GM12891 (cell line): ENCODE measurements around the gene SLC8B1.

Source experiments
- DNase-seq: peaks from one replicate; pipeline ENCODE4 v3.0.0; 2011; ENCODE audit warnings: low spot score; ENCODE audit not compliant: insufficient read length
- FAIRE-seq: peaks from 2 replicates; lab custom pipeline; 2011; peaks lifted over from hg19 to GRCh38; lab: Jason Lieb, UNC
- PAX5 ChIP-seq: IDR thresholded peaks from 2 replicates; pipeline ENCODE4 v1.6.1; 2011; ENCODE audit warnings: low read length, moderate library complexity, mild to moderate bottlenecking; ENCODE audit not compliant: insufficient read depth, severe bottlenecking
- POLR2A ChIP-seq: IDR thresholded peaks from 2 replicates; pipeline ENCODE4 v1.6.1; 2011; ENCODE audit warnings: low read depth, low read length, control low read depth
- POLR2AphosphoS5 ChIP-seq: IDR thresholded peaks from 2 replicates; pipeline ENCODE4 v1.6.1; 2011; ENCODE audit warnings: low read depth, low read length, control low read depth
- POU2F2 ChIP-seq: IDR thresholded peaks from 2 replicates; pipeline ENCODE4 v1.6.1; 2011; ENCODE audit warnings: low read depth, mild to moderate bottlenecking, control low read depth, low read length, moderate library complexity
- SPI1 ChIP-seq: IDR thresholded peaks from 2 replicates; pipeline ENCODE4 v1.6.1; 2011; ENCODE audit warnings: low read depth, low read length, control low read depth
- TAF1 ChIP-seq: IDR thresholded peaks from 2 replicates; pipeline ENCODE4 v1.6.1; 2011; ENCODE audit warnings: low read depth, low read length, control low read depth

SLC8B1 gene

GRCh38 chr12:113266106-113266895, 68.6 kb downstream of the SLC8B1 start:
- TF ChIP-seq POLR2AphosphoS5 = no peak
- TF ChIP-seq POLR2A = no peak
- no peak for TF ChIP-seq POU2F2
- TF ChIP-seq TAF1 = no peak
- no peak for TF ChIP-seq PAX5
- no peak for TF ChIP-seq SPI1
- DNase-seq (no peak), FAIRE-seq (no peak)

DNA sequence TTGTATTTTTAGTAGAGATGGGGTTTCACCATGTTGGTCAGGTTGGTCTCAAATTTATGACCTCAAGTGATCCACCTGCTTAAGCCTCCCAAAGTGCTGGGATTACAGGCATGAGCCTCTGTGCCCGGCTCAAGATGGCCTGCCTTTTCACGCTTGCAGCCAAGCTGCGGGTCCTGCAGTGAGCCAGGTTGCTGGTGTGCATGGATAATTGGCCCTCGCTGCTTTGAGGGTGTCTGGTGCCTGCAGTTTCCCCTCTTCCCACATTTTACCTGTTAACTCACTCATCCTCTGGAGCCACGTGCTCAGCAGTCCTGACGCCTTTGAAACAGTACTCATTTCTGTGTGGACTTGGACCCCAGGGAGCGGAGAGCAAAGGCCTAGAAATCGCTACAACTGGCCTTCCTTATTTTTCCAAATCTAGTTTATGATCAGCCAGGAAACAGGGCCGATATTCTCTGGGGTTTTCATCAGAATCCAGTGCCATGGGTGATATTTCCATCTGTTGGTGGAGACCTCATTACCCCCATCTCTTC, 71.4 kb downstream of the SLC8B1 start:
- no peak for TF ChIP-seq SPI1
- no peak for TF ChIP-seq TAF1
- TF ChIP-seq PAX5 = no peak
- no peak for TF ChIP-seq POLR2A
- no peak for TF ChIP-seq POLR2AphosphoS5
- TF ChIP-seq POU2F2 = no peak
- FAIRE-seq = no peak
- DNase-seq = no peak

- no peak for FAIRE-seq
- no peak for DNase-seq
These were observed 72.2 kb downstream of the SLC8B1 start for GRCh38 chr12:113262710-113263109.

DNA sequence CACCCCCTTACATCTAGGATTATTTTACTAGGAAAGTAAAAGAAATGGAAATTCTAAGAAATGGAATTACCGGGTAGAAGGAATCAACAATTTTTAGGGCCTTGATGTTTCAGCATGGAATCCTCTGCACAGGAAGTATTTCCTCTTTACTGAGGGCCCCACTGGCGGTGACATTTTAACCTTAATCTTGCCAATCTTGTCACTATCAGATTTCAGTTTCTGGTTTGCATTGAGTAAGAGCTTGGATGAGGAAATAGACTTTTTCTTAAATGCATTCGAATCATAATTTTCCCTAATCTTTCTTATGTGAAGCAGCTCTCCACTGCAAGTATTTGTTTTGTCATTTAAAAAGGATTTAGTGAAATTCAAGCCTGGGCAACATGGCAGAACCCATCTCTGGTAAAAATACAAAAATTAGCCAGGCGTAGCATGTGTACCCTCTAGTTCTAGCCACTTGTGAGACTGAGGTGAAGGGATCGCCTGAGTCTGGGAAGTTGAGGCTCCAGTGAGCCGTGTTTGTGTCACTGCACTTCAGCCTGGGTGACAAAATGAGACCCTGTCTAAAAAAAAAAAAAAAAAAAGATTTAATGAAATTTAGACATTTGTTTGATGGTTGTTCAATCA, 73.0 kb downstream of the SLC8B1 start:
- TF ChIP-seq POU2F2 (no peak), POLR2AphosphoS5 (no peak), TAF1 (no peak), PAX5 (no peak), SPI1 (no peak), POLR2A (no peak)
- DNase-seq (no peak), FAIRE-seq (no peak)

More at GRCh38 chr12:113262710-113263109, 72.2 kb downstream of the SLC8B1 start:
- TF ChIP-seq TAF1 = no peak
- TF ChIP-seq PAX5 = no peak
- no peak for TF ChIP-seq SPI1
- no peak for TF ChIP-seq POLR2A
- no peak for TF ChIP-seq POLR2AphosphoS5
- TF ChIP-seq POU2F2 = no peak

GRCh38 chr12:113260636-113261300, 74.1 kb downstream of the SLC8B1 start:
- TF ChIP-seq POLR2AphosphoS5 (no peak), POU2F2 (no peak), SPI1 (no peak)
- DNase-seq (no peak), FAIRE-seq (no peak)

GRCh38 chr12:113260127-113260526, 74.8 kb downstream of the SLC8B1 start:
- no peak for FAIRE-seq
- no peak for DNase-seq

GRCh38 chr12:113257564-113257963, 77.3 kb downstream of the SLC8B1 start:
- TF ChIP-seq TAF1 (no peak), POLR2AphosphoS5 (no peak), PAX5 (no peak), POU2F2 (no peak), POLR2A (no peak), SPI1 (no peak)
- DNase-seq = no peak
- FAIRE-seq = no peak

More at GRCh38 chr12:113260127-113260526, 74.8 kb downstream of the SLC8B1 start:
- TF ChIP-seq SPI1 = no peak

- TF ChIP-seq POU2F2 = no peak
- TF ChIP-seq POLR2AphosphoS5 = no peak
- no peak for TF ChIP-seq PAX5
- TF ChIP-seq TAF1 = no peak
- TF ChIP-seq POLR2A = no peak
- TF ChIP-seq SPI1 = no peak
- no peak for DNase-seq
- FAIRE-seq = no peak
These were observed 80.6 kb downstream of the SLC8B1 start for GRCh38 chr12:113254298-113254697.

- no peak for DNase-seq
These were observed 81.2 kb downstream of the SLC8B1 start for GRCh38 chr12:113253532-113254285.

More at GRCh38 chr12:113253532-113254285, 81.2 kb downstream of the SLC8B1 start:
- FAIRE-seq = no peak
- TF ChIP-seq POLR2A (no peak), PAX5 (no peak), SPI1 (no peak)
